HG03354 (cell line): ENCODE measurements around the gene DDN.

Experiments
- ATAC-seq: cut with Tn5 transposase; IDR thresholded peaks from one replicate; pipeline ENCODE4 v1.9.1; 2021; ENCODE audit warnings: mild to moderate bottlenecking; ENCODE audit not compliant: unreplicated experiment, poor library complexity, severe bottlenecking

The DDN gene

DNA sequence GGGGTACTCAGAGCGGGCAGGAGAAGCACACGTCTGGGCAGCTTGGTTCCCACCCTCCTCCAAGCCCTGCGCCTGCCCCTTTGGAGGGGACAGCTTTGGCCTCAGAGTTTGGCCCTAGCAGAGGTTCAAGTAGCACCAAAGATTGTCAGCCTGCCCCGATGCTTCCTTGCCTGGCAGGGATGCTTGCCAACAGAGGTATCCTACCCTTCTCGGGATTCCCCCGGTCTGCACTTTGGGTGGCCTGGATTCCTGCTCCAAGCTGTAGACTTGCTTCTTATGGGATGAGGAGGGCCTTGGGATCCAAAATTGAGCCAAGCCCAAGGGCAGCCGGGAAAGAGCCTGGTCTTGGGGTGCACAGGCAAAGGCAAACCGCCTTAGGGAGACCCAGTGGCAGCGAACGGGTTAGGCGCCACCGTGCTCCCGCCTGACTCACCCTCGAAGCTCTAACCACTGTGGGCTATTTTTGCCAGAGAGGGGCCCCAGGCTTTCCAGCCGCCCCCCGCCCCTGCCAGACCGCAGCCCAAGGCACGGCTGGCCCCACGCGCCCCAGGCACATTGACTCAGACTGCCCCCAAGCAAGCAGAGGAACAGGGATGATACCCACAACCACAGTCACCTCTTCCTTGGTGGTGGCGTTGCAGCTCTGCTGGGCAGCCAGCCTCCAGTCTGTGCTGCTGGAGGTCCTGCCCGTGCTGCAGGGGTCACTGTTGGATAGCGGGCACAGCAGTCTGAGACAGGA lies 26.8 kb downstream of the DDN start:
- ATAC-seq = no peak

- no peak for ATAC-seq
Observed at GRCh38 chr12:48970702-48971334, 28.4 kb downstream of the DDN start.

DNA sequence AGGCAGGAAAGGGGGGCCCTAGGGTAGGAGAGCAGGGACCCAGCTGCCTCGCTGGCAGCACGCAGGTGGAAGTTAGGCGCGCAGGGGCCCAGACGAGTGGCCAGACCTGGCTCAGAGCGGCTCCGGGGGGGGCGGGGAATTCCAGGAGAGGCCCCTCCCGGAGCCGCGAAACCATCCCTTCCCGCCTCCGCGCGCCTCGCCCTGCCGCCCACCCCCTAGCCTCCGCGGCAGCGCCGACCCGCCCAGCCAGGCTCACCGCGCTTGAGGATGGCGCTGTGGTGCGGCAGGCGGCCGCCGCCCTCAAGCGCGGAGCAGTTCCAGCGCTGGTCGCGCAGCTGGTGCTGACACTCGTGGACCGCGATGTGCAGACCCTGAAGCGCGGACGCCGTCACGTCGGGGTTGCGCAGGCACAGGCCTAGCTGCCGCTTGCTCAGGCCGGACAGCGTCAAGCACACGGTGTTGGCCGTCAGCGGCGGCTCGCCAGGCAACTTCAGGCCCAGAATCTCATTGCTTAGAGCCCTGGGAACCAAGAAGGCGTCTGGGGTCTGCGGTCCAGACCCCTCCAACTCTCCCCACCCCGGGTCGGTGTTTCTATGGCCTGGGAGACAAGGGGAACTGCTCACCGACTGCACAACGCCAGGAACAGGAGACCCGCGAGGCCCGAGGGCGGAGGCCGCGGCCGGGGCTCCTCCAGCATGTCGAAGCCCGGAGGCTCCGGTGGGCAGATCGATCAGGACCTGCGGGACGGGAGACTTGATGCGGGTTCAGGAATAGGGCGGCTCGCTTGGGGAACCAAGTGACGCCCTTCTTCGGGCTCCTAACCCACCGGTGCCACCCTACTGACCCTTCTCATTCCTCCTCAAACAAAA lies 29.1 kb downstream of the DDN start:
- no peak for ATAC-seq

DNA sequence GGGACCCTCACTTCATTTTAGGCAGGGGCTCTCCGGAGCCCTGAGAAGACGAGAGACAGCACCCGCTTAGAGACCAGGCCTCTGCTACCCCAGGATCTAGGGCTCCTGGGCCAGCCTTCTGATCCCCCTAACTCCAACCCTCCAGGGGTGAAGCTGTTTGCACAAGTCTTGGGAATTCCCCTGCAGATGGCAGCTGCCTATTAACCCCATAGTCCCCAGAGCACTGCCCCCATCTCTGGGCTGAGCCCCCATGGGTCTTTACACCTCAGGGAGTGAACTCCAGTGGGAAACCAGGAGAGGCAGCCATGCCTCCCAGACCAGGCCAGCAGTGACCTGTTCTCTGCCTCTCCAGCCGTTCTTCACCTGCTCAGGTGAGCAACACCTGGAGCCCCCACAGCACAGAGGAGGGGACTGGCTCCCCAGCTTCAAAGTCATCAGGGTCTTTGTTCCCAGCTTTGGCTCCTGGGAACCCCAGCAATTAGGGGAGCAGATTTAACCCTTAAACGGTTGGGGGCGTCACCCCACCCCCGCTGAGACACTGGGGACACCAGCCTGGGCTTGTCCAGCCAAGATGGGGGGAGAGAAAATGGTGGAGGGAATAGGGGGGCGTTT lies 29.9 kb downstream of the DDN start:
- ATAC-seq = no peak

DNA sequence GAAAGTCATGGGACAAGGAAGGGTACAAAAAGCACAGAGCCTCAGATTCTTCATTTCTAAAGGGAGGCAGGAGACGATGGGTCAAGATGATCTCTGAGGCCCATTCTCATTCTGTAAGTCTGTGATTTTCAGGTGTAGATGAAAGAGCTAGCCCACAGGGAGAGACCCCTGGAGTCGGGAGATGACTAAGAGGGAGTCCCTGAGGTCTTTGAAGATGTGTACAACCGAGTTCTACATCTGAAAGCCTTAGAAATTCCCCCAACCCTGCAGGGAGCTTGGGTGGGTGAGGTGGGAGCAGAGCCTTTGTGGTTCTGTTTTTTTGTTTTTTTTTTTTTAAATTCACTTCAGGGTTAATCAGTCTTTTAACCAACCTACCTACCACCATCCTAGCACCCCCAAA lies 30.7 kb downstream of the DDN start:
- no peak for ATAC-seq

DNA sequence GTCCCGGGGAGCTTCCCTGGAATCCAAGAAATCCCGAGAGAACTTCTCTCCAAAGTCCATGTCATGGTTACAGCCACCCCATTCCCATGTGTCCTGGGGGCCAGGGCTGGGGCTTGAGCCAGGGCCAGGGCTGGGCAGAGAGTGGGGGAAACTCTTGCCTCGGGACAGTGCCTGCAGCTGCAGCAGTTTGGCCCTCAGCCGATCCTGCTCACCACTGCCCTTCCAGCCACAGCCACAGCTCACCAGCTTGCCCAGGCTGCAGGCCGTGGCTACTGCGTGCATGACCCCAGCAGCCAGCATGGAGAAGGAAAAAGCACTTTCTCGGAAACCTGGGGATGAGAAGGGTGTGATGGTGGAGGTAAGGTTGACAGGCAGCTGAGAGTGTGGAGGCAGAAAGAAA lies 31.2 kb downstream of the DDN start:
- no peak for ATAC-seq

- no peak for ATAC-seq
Observed at GRCh38 chr12:48966177-48966895, 32.8 kb downstream of the DDN start.

DNA sequence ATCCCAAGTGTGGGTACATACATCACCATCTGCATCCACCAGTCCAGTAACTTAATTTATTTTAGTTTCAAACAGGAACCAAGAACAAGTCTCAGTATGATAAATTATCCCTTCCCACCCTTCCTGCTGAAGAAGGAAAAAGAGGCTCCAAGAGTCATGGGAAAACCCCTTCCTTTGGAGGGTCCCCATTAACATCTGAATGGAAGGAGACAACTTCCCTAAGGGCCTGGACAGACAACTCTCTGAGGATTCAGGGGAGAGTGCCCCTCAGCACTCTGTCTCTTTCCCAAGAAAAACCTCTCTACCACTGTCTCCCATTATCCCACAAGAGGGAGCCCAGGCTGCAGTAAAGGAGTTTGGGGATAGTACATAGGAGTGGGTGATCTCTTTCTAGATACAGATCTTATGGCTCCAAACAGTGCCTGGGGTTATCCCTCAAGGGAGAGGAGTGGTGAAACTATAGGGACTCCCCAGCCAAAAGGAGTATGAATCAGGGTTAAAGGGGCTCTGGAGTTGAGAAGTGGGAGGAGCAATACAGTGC lies 33.8 kb downstream of the DDN start:
- ATAC-seq = no peak

GRCh38 chr12:48961801-48962200 lies 37.4 kb downstream of the DDN start:
- no peak for ATAC-seq

DNA sequence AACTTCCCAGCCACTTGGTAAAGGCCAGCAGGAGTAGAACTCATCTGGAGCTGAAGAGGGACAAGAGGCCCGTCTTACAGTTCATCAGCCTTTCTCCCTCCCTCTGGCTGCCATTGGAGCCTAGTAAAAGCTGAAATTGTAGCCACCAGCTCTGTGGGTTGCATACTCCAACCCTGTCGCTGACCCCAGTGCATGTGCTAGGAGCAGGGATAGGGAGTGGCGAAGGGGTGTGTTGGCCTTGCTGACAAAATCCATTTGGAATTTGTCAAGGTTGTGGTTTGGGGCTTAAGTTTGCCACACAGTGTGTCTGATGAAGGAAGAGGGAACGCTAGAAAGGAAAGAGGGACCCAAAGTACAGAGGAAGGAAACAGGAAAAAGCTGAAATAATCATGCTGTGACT lies 37.8 kb downstream of the DDN start:
- no peak for ATAC-seq

GRCh38 chr12:48960834-48961233 lies 38.3 kb downstream of the DDN start:
- no peak for ATAC-seq

- no peak for ATAC-seq
Observed at GRCh38 chr12:48958049-48958388, 41.2 kb downstream of the DDN start.

DNA sequence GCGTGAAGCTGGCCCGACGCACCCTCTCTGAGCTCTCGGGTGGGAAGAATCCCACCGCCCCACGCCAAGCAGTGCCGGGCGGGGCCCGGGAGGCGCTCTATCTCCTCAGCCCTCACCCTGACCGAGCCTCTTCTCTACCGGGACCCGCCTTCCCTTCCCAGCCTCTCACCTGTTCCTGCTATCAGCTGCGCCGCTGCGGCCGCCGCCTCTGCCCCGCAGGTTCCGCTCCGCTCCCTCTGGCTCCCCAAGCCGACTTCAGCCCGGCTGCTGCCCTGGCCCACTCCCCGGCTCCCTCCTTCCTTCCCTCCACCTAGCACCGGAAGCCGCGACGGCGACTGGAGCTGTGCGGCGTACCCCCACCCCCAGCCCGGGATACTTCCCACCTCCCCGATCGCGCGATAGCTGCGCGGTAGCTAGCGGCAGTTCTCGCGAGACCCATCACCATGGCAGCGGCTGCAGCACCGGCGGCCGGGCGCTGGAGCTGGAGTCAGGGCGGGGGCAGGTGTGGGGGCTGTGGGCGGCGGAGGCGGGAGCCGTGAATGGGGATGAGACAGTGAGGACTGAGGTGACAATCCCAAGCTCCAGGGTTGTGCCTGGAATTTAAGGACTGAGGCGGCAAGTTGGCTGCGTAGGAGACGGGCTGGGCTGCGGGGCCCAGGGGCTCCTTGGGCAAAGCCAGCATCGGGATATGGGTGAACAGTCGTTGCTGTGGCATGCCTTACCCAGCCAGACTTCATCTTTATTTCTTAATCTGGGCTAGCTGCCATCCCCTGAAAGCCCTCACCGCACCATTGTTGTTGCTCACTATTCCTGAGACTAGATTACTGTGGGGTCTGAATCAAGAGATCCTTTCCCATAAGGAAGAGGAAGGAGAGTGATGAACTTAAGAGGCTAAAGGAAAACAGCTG lies 41.8 kb downstream of the DDN start, which contains the start of gene ARF3:
TSS of gene ARF3 (minus strand) at position 347 of the 908 bp plus-strand sequence. CDS start 16,392 bp downstream, outside the sequence.
- peak; percentile 89 for ATAC-seq

- peak; percentile 38 for ATAC-seq
Observed at GRCh38 chr12:48956279-48957140, 42.7 kb downstream of the DDN start.

GRCh38 chr12:48954841-48955501 lies 44.2 kb downstream of the DDN start:
- no peak for ATAC-seq

GRCh38 chr12:48954061-48954460 lies 45.1 kb downstream of the DDN start:
- no peak for ATAC-seq

GRCh38 chr12:48952691-48953090 lies 46.5 kb downstream of the DDN start:
- no peak for ATAC-seq
